Spleen (tissue), 7 donors: ENCODE measurements around the gene FDX2.
"Not testable (repeated sequence)": the region's sequence is repeated elsewhere in the genome, so short reads cannot be mapped to it uniquely, and the experiment has no call there.

Experiments used
- CTCF ChIP-seq, 11 experiments: fragments of 200-600 bp in 7 of 11; fragments of 450-650 bp in 4 of 11; sonication (generic) in 4 of 11; IDR thresholded peaks in 8 of 11; conservative IDR thresholded peaks in 3 of 11; 1 replicate in 7 of 11; 2 replicates in 4 of 11; pipeline versions ENCODE4 v1.4.0 to v1.8.0; 2016 to 2021; ENCODE audit warnings: antibody characterized with exemption in 11 of 11, inconsistent platforms in 4 of 11, mild to moderate bottlenecking in 1 of 11
- POLR2A ChIP-seq, 3 donors: fragments of 450-650 bp; IDR thresholded peaks; one replicate each; pipeline ENCODE4 v1.5.1; 2017; ENCODE audit warnings: antibody characterized with exemption in 3 of 3, mild to moderate bottlenecking in 1 of 3
- donor health status: DM: no; HTN: no; CAD: no; lungs with moderate emphysema.
- donor health status: DM: no; HTN: no; CAD: no.
- donor health status: DM: no; HTN: no; CAD: no.

DNA sequence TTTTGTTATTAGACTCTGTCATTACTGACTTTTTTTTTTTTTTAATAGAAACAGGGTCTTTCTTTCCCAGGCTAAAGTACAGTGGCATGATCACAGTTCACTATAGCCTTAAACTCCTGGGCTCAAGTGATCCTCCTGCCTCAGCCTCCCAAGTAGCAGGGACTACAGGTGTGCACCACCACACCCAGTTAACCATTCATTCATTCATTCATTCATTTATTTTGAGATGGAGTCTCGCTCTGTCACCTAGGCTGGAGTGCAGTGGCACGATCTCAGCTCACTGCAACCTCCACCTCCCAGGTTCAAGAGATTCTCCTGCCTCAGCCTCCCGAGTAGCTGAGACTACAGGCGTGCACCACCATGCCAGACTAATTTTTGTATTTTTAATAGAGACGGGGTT lies 33.8 kb downstream of the FDX2 start:
- not testable (repeated sequence) for TF ChIP-seq CTCF (IDR thresholded peaks at IDR 0.05 in 8 of 11, conservative IDR thresholded peaks at IDR 0.05 in 3 of 11); POLR2A (IDR thresholded peaks at IDR 0.05)
